A549 (cell line): Measurements from ENCODE around the gene ZDHHC1. TPM values are rescaled to one million over a fixed set of nuclear protein-coding genes. Genes with fewer than 3 reads are reported as not detected.

Experiments
- ATAC-seq, 2 experiments: fragments of 200-7000 bp in 1 of 2; fragments of >200 bp in 1 of 2; cut with Nextera tagmentation in 1 of 2; cut with Tn5 transposase in 1 of 2; 3 replicates each; pipeline versions ENCODE4 v1.8.0 to v1.9.1; 2018 to 2020; ENCODE audit warnings: mild to moderate bottlenecking in 1 of 2, moderate library complexity in 1 of 2
- CTCF ChIA-PET: fragments of 300-600 bp; sonication (Branson Sonifier 250); formaldehyde crosslinking; extraction: SDS; loops from one replicate; lab custom pipeline; 2021; ENCODE audit warnings: antibody characterized with exemption, inconsistent platforms; lab: Yijun Ruan, JAX
- POLR2A ChIA-PET: fragments of 350-600 bp; formaldehyde crosslinking; extraction: SDS; loops from one replicate; lab custom pipeline; 2021; ENCODE audit warnings: antibody characterized with exemption, inconsistent platforms; lab: Yijun Ruan, JAX
- DNase-seq, 2 experiments: peaks; one replicate each; pipeline versions ENCODE4 v3.0.0 to v3.0.0-alpha.2; 2011 to 2016; ENCODE audit warnings: low read depth in 1 of 2, low spot score in 1 of 2
- FAIRE-seq: peaks from 2 replicates; lab custom pipeline; 2011; peaks lifted over from hg19 to GRCh38; lab: Jason Lieb, UNC
- H3K27ac ChIP-seq, 2 experiments: fragments of >200 bp; sonication (Bioruptor Twin); formaldehyde crosslinking; 3 replicates each; pipeline ENCODE4 v1.5.1; 2016 to 2017
- H3K4me1 ChIP-seq: fragments of >200 bp; sonication (Bioruptor Twin); formaldehyde crosslinking; 3 replicates; pipeline ENCODE4 v1.6.1; 2016
- H3K4me2 ChIP-seq: fragments of >200 bp; sonication (Bioruptor Twin); formaldehyde crosslinking; 3 replicates; pipeline ENCODE4 v1.6.1; 2016
- H3K4me3 ChIP-seq: fragments of >200 bp; sonication (Bioruptor Twin); formaldehyde crosslinking; 3 replicates; pipeline ENCODE4 v1.5.1; 2016
- H3K9me3 ChIP-seq: fragments of >200 bp; sonication (Bioruptor Twin); formaldehyde crosslinking; 3 replicates; pipeline ENCODE4 v1.6.1; 2016
- BHLHE40 ChIP-seq: IDR thresholded peaks from 2 replicates; pipeline ENCODE4 v1.6.1; 2012; ENCODE audit warnings: low read depth, low read length, inconsistent platforms
- CHD2 ChIP-seq: fragments of 150-350 bp; IDR thresholded peaks from 2 replicates; pipeline ENCODE4 v1.6.1; 2014; ENCODE audit warnings: low read length; ENCODE audit not compliant: partially characterized antibody
- CHD4 ChIP-seq: fragments of 200-600 bp; sonication (generic); IDR thresholded peaks from 2 replicates; pipeline ENCODE4 v1.6.1; 2016; ENCODE audit warnings: antibody characterized with exemption, mild to moderate bottlenecking, borderline replicate concordance
- EHF ChIP-seq: fragments of 250-450 bp; sonication (Bioruptor Pico); IDR thresholded peaks from 2 replicates; pipeline ENCODE4 v1.5.0; 2020; ENCODE audit warnings: mild to moderate bottlenecking
- FOSB ChIP-seq: fragments of 250-450 bp; sonication (Bioruptor Pico); IDR thresholded peaks from 2 replicates; pipeline ENCODE4 v1.5.0; 2020; ENCODE audit warnings: mild to moderate bottlenecking, moderate library complexity
- GATA3 ChIP-seq: IDR thresholded peaks from 2 replicates; pipeline ENCODE4 v1.6.1; 2012; ENCODE audit warnings: borderline replicate concordance
- HEYL ChIP-seq: fragments of 250-450 bp; sonication (Bioruptor Pico); IDR thresholded peaks from 2 replicates; pipeline ENCODE4 v1.8.0; 2021; ENCODE audit warnings: mild to moderate bottlenecking, moderate library complexity
- HMGXB4 ChIP-seq: fragments of 250-450 bp; sonication (Bioruptor Pico); IDR thresholded peaks from 2 replicates; pipeline ENCODE4 v1.5.0; 2021; ENCODE audit warnings: mild to moderate bottlenecking, moderate library complexity, borderline replicate concordance
- JUN ChIP-seq, 2 experiments: fragments of >200 bp; sonication (Bioruptor Twin); formaldehyde crosslinking; IDR thresholded peaks; 2 replicates in 1 of 2; 3 replicates in 1 of 2; pipeline ENCODE4 v1.6.1; 2016 to 2017
- MAFK ChIP-seq: fragments of 450-650 bp; IDR thresholded peaks from 2 replicates; pipeline ENCODE4 v1.6.1; 2014; ENCODE audit not compliant: partially characterized antibody
- MAX ChIP-seq: IDR thresholded peaks from 2 replicates; pipeline ENCODE4 v1.6.1; 2012
- MAZ ChIP-seq: fragments of 150-350 bp; IDR thresholded peaks from 2 replicates; pipeline ENCODE4 v1.6.1; 2014; ENCODE audit warnings: antibody characterized with exemption, low read depth, low read length, borderline replicate concordance
- PBX3 ChIP-seq: IDR thresholded peaks from 2 replicates; pipeline ENCODE4 v1.6.1; 2012
- POLR2AphosphoS2 ChIP-seq: conservative IDR thresholded peaks from 2 replicates; pipeline ENCODE4 v1.6.1; 2012; ENCODE audit warnings: low read length, improper control_type of control experiment, inconsistent platforms
- RARB ChIP-seq: fragments of 250-450 bp; sonication (Bioruptor Pico); IDR thresholded peaks from 2 replicates; pipeline ENCODE4 v1.8.0; 2021; ENCODE audit warnings: mild to moderate bottlenecking, moderate library complexity
- USF2 ChIP-seq: fragments of 450-650 bp; IDR thresholded peaks from 2 replicates; pipeline ENCODE4 v1.6.1; 2014; ENCODE audit warnings: antibody characterized with exemption
- ZFP36 ChIP-seq: fragments of 450-650 bp; IDR thresholded peaks from 2 replicates; pipeline ENCODE4 v1.6.1; 2014; ENCODE audit warnings: borderline replicate concordance; ENCODE audit not compliant: partially characterized antibody
- WGBS: methylation state at CpG from one replicate; pipeline ENCODE4 v1.1.6; 2017; ENCODE audit errors: missing lambda C conversion rate; 5-methylcytosine and 5-hydroxymethylcytosine counted together
- polyA plus RNA-seq, 4 experiments: library from polyadenylated mRNA; depleted of rRNA in 3 of 4; stranded (reverse); fragments of >200 nt; fragmentation: RNase III in 1 of 4; extraction: RNeasy Plus Mini Kit Qiagen cat#74134 plus additional on column Dnase treatment in 1 of 4; gene quantifications; 2 replicates in 3 of 4; 3 replicates in 1 of 4; pipeline ENCODE4 v1.2.3, GENCODE V29; 2011 to 2017

Gene ZDHHC1
- polyA plus RNA-seq, 2 of the 4 experiments (the other 2 are of a cell fraction) = 3.5 to 5.9 TPM

- CTCF ChIA-PET = interaction anchor here (0.9 to 2.3 kb wide), 5 partner anchors 10 to 69 kb away, joined by 3 to 8 read pairs (median 3); partner anchors contain the start of genes KCTD19 and LRRC36
Measured at GRCh38 chr16:67396159-67397035, 19.9 kb downstream of the ZDHHC1 start.

GRCh38 chr16:67395458-67396158 is 20.7 kb downstream of the ZDHHC1 start:
- Histone ChIP-seq H3K27ac (peak overlapping the region; percentile 28 to 68; a peak in 3 of 6 replicates), H3K4me1 (peaks cover 15% of the 10 kb centered on the region), H3K9me3 (no peaks in the 10 kb centered on the region), H3K4me3 (no peak overlapping the region), H3K4me2 (peak overlapping the region; percentile 66)
- ChIA-PET CTCF (interaction anchor here (0.9 to 2.6 kb wide), 6 partner anchors 11 to 135 kb away, joined by 3 to 10 read pairs (median 4); partner anchors contain the start of genes KCTD19 and LRRC36), POLR2A (interaction anchor here (0.8 kb wide), 1 partner anchor 69 kb away, joined by 3 read pairs; the partner anchor contains the start of genes KCTD19 and LRRC36)
- WGBS = 82% methylated on average over 9 of the region's 13 CpGs
- TF ChIP-seq FOSB (CRISPR knock-in tag) = no peak
- no peak for TF ChIP-seq MAZ
- ATAC-seq = no peak; a peak in 1 of 6 replicates
- no peak for DNase-seq
- no peak for FAIRE-seq

More at GRCh38 chr16:67396159-67397035, 19.9 kb downstream of the ZDHHC1 start:
- Histone ChIP-seq H3K27ac (peak overlapping the region; percentile 28 to 68; a peak in 3 of 6 replicates), H3K9me3 (no peaks in the 10 kb centered on the region), H3K4me3 (no peak overlapping the region), H3K4me2 (peak overlapping the region; percentile 66), H3K4me1 (peaks cover 15% of the 10 kb centered on the region)
- TF ChIP-seq MAZ (no peak), MAFK (no peak), HMGXB4 (CRISPR knock-in tag) (no peak), EHF (CRISPR knock-in tag) (no peak), HEYL (CRISPR knock-in tag) (no peak), CHD2 (no peak), USF2 (no peak), JUN (IDR thresholded peaks at IDR 0.05) (no peak), CHD4 (no peak), BHLHE40 (no peak), RARB (CRISPR knock-in tag) (no peak), ZFP36 (no peak), POLR2AphosphoS2 (no peak)
- FAIRE-seq (no peak), DNase-seq (peak; percentile 67 to 84), ATAC-seq (peak; percentile 30 to 37; a peak in 5 of 6 replicates)
- 68% methylated on average over 8 of the region's 31 CpGs for WGBS
- POLR2A ChIA-PET = no interaction called here

- no peak for DNase-seq
- no peak overlapping the region for H3K4me2 ChIP-seq
- TF ChIP-seq PBX3 (no peak), MAX (no peak), GATA3 (no peak)
- TF ChIP-seq, all 56 proteins: peak for 0
- Histone ChIP-seq H3K4me3 (no peak overlapping the region), H3K27ac (peak overlapping the region in 1 of 2 experiments; percentile 68; a peak in 2 of 6 replicates), H3K9me3 (no peaks in the 10 kb centered on the region), H3K4me1 (peaks cover 15% of the 10 kb centered on the region)
- no peak for ATAC-seq
- ChIA-PET CTCF (interaction anchor here (1.3 to 2.6 kb wide), 4 partner anchors 21 to 135 kb away, joined by 3 to 10 read pairs (median 6); partner anchors contain the start of genes KCTD19 and LRRC36), POLR2A (interaction anchor here (0.8 kb wide), 1 partner anchor 68 kb away, joined by 3 read pairs; the partner anchor contains the start of genes KCTD19 and LRRC36)
- FAIRE-seq = no peak
- 81% methylated on average over 10 of the region's 10 CpGs for WGBS
Measured at GRCh38 chr16:67395105-67395457, 21.2 kb downstream of the ZDHHC1 start.
